ENCODE results near the gene DOK7.

The DOK7 gene

DNA sequence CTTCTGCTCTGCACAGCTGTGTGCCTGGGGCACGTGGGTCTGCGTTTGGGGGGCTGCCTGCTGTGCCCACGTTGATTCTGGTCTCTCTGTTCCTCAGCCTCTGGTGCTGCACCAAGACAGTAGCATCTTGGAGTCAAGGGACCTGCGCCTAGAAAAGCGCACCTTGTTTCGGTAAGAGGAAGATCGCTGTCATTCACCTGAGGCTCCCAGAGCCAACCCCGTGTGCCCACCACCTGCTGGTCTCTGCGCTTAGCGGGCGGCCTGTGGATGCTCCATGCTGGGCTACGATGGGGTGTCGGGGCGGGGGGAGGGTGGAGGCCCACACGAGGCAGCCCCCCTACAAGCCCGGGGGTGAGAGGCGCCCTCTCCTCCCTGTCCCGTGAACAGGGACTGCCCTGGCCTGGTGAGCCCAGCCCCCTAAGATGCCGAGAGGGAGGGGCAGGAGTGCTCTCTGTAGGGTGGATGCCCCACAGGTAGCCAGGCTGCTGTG lies 40.3 kb upstream of the DOK7 start:
- no peak overlapping the region for H3K4me3 Mint-ChIP-seq
- no peaks in the 10 kb centered on the region for H3K36me3 Mint-ChIP-seq (ENCODE audit: low read depth)
- H3K27me3 Mint-ChIP-seq, result no peaks in the 10 kb centered on the region

DNA sequence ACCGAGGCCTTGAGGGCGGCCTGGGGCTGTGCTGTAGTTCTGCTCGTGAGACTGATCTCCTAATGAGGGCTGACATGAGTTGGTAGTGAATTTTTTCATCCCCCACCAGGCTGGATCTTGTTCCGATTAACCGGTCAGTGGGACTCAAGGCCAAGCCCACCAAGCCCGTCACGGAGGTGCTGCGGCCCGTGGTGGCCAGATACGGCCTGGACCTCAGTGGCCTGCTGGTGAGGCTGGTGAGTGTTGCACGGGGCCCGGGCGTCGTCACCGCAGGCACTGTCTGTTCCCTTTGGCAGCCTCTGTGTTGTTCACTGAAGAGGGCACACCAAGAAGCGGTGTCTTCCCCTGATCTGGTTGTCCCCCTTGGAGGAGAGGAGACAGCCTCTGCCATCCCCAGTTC lies 39.7 kb upstream of the DOK7 start:
- H3K4me3 Mint-ChIP-seq, result no peak overlapping the region
- H3K36me3 Mint-ChIP-seq (ENCODE audit: low read depth), result no peaks in the 10 kb centered on the region
- no peak overlapping the region for H3K27ac Mint-ChIP-seq

More for the DNA sequence above, 40.3 kb upstream of the DOK7 start:
- Mint-ChIP-seq H3K9me3 (no peaks in the 10 kb centered on the region), H3K4me1 (ENCODE audit: low read depth) (no peaks in the 10 kb centered on the region), H3K27ac (no peak overlapping the region)

DNA sequence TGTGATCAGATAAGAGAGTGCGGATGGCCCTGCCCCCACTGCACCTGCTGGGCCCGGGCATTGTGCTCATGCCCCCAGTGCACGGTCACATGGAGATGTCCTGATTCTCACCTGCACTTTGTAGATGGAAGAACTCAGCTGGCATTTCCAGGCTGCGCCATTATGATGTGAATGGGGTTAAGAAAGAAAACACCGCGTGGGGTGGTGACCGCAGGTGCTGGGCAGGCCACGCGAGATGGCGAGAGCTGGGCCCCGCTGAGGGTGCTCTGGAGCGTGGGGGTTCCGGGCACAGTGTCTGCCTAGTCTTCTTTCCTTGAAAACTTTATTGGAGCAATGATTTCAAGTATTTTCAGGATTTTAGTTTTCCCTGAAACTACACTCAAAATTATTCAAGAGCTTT lies 39.2 kb upstream of the DOK7 start:
- Mint-ChIP-seq H3K4me3 (no peak overlapping the region), H3K27ac (no peak overlapping the region), H3K36me3 (ENCODE audit: low read depth) (no peaks in the 10 kb centered on the region), H3K4me1 (ENCODE audit: low read depth) (no peaks in the 10 kb centered on the region), H3K9me3 (no peaks in the 10 kb centered on the region), H3K27me3 (no peaks in the 10 kb centered on the region)

More for the DNA sequence above, 39.7 kb upstream of the DOK7 start:
- H3K27me3 Mint-ChIP-seq, result no peaks in the 10 kb centered on the region
- H3K9me3 Mint-ChIP-seq, result no peaks in the 10 kb centered on the region
- H3K4me1 Mint-ChIP-seq (ENCODE audit: low read depth), result no peaks in the 10 kb centered on the region

DNA sequence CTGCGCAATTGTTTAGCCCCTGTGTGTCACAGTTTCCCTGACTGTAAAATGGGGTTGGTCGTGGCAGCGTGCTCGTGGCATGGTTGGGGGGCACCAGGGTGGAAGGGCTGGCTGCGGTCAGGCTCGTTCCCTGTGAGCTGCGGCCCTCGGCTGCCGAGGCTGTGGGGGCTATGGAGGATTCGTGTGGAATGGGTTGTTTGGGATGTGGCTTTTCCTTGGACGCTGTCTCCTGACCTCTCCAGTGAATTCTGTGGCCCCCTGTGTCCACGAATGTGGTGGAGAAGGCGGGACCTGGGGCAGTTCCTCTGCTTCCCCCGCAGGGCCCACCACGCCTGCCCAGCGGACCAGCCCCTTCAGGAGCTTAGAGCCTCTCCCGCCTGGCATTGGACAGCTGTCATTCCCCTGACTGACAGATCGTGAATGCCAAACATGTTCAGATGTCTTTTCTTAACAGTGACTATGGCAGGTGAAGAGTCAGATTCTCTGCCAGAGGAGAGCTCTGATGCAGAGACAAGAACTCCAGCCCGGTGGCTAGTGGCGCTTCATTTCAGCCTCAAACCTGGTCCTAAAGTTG lies 38.5 kb upstream of the DOK7 start:
- Mint-ChIP-seq H3K27me3 (no peaks in the 10 kb centered on the region), H3K9me3 (no peaks in the 10 kb centered on the region), H3K4me3 (no peak overlapping the region), H3K27ac (no peak overlapping the region), H3K4me1 (ENCODE audit: low read depth) (no peaks in the 10 kb centered on the region), H3K36me3 (ENCODE audit: low read depth) (no peaks in the 10 kb centered on the region)

DNA sequence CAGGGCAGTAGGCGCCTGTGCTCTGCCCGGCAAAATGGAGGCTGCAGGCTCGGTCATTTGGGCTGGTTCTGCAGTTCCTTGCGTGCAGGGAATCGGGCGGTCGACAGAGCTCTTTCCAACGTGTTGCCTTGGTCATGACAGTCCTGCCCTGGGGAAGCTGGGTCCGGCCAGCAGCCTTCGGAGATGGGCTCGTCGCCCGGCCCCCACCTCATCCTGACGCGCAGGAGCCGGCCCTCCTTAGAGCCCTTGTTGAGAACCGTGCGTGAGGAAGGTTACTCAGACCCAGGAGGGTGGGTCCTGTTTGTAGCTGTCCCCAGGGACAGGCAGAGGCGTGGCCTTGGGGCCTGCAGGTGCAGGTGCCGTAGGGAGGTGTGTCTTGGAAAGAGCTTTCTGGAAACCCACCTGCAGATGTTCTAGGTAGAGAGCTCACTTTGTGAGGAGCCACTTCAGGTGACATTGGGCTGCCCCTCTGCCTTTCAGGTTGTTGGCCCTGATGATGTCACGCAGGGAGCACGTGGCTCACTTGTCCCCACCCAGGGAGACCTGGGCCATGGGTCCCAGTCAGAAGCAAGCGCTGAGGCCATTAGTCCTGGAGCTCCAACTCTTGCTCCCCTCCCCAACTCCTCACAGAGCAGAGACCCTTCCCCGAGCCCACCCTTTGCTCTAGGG lies 36.5 kb upstream of the DOK7 start:
- no peaks in the 10 kb centered on the region for H3K9me3 Mint-ChIP-seq
- H3K4me1 Mint-ChIP-seq (ENCODE audit: low read depth), result no peaks in the 10 kb centered on the region
- H3K4me3 Mint-ChIP-seq, result no peak overlapping the region
- no peak overlapping the region for H3K27ac Mint-ChIP-seq
- no peaks in the 10 kb centered on the region for H3K27me3 Mint-ChIP-seq
- H3K36me3 Mint-ChIP-seq (ENCODE audit: low read depth), result no peaks in the 10 kb centered on the region

DNA sequence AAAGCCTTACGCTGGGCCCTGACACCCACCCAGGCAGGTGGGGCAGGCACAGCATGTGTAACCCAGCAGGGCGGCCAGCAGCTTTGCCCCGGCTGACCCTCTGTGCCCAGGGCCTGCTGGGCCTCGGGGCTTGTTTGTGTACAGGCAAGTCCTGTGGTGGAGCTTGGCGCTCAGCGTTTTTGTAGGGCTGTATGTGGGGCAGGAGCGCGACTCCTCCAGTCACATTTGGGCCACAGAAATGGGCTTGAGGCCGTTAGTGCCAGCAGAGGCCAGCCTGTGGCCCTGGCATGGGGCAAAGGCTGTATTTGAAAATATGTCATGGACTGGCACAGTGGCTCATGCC lies 36.0 kb upstream of the DOK7 start:
- H3K27me3 Mint-ChIP-seq, result no peaks in the 10 kb centered on the region
- no peaks in the 10 kb centered on the region for H3K4me1 Mint-ChIP-seq (ENCODE audit: low read depth)
- H3K9me3 Mint-ChIP-seq, result no peaks in the 10 kb centered on the region
- no peak overlapping the region for H3K4me3 Mint-ChIP-seq
- H3K27ac Mint-ChIP-seq, result no peak overlapping the region
- H3K36me3 Mint-ChIP-seq (ENCODE audit: low read depth), result no peaks in the 10 kb centered on the region

DNA sequence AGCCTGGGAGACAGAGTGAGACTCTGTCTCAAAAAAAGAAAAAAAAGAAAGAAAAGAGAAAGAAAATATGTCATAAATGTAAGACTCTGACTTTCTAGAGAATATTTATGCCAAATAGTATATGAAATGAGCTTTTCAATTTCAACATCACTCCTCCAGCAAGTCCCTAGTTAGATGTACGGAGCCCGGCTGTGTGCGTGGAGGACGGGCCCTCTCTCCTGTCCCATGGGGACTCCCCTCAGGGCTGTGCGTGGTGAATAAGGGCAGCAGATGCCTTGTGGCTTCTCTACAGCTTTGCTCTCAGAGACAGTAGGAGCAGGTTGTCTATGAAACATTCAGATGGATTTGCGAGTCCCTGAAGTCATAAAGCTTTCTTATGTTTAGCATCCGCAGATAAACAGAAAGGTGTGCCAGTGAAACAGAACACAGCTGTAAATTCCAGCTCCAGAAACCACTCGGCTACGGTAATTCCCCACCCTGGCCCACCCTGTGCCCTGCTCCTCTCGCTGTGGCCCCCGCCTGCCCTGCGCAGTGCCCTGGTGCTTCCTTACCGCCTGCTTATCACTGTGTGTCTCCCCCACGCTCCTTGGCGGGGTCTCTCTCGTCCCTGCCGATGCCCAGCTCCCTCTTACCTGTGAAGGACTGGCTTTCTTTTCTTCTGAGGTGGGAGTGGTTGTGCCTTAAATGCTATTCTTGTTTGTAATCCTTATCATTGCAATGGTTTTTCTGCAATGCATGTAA lies 35.2 kb upstream of the DOK7 start:
- no peak overlapping the region for H3K27ac Mint-ChIP-seq
- no peaks in the 10 kb centered on the region for H3K4me1 Mint-ChIP-seq (ENCODE audit: low read depth)
- no peaks in the 10 kb centered on the region for H3K9me3 Mint-ChIP-seq
- H3K27me3 Mint-ChIP-seq, result no peaks in the 10 kb centered on the region
- H3K4me3 Mint-ChIP-seq, result no peak overlapping the region
- H3K36me3 Mint-ChIP-seq (ENCODE audit: low read depth), result no peaks in the 10 kb centered on the region

DNA sequence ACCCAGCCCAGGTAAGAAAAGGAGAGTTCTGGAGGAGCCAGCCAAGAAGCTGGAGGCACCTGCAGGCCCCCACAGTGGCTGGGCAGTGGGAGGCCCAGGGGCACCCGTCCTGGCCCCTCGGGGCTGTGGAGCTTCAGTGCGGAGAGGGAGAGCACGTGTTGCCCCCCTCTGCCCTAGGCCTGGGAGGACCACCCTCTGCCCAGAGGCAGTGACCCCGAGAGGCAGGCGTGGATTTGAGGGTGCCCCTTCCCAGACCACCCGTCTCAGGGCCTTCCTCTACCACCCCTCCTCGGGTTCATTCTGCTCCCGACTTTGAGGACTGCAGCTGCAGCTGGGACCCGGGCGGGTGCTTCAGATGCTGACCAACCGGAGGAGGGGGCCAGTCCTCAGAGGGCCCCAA lies 33.5 kb upstream of the DOK7 start:
- H3K4me1 Mint-ChIP-seq (ENCODE audit: low read depth), result no peaks in the 10 kb centered on the region
- no peaks in the 10 kb centered on the region for H3K27me3 Mint-ChIP-seq
- no peaks in the 10 kb centered on the region for H3K9me3 Mint-ChIP-seq
- no peak overlapping the region for H3K4me3 Mint-ChIP-seq
- H3K27ac Mint-ChIP-seq, result no peak overlapping the region
- no peaks in the 10 kb centered on the region for H3K36me3 Mint-ChIP-seq (ENCODE audit: low read depth)

DNA sequence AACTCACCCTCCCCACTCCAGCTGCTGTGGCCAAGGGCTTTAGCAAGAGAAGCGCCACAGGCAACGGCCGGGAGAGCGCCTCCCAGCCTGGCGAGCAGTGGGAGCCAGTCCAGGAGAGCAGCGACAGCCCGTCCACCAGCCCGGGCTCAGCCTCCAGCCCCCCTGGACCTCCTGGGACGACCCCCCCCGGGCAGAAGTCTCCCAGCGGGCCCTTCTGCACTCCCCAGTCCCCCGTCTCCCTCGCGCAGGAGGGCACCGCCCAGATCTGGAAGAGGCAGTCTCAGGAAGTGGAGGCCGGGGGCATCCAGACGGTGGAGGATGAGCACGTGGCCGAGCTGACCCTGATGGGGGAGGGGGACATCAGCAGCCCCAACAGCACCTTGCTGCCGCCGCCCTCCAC lies 32.6 kb upstream of the DOK7 start:
- Mint-ChIP-seq H3K4me1 (ENCODE audit: low read depth) (no peaks in the 10 kb centered on the region), H3K27me3 (no peaks in the 10 kb centered on the region), H3K27ac (no peak overlapping the region), H3K36me3 (ENCODE audit: low read depth) (no peaks in the 10 kb centered on the region), H3K4me3 (no peak overlapping the region), H3K9me3 (no peaks in the 10 kb centered on the region)

DNA sequence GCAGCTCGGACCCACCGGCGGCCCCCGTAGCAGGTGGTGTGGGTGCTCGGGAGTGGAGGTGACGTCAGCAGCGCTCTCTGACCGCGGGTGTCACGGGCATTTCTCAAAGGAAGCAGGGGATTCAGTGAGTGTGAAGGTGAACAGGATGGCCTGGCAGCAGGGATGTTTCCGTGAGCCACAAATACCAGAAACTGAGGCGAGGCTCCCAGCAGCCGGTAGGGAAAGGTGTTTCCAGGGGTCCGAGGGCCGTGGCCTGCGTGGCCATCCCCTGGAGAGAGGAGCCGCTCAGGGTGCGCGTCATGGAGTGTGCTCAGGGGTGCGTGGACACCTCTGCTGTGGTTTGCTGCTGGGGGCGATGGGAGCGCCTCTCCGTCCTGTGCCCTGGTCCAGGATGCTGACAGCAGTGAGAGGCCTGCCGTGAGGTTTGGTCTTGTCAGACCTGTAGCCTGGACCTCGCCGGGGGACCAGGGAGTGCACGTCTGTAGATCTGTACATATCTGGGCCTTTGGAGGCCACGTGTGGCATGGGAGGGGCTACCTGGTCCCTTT lies 31.6 kb upstream of the DOK7 start:
- Mint-ChIP-seq H3K36me3 (ENCODE audit: low read depth) (no peaks in the 10 kb centered on the region), H3K4me3 (no peak overlapping the region), H3K9me3 (no peaks in the 10 kb centered on the region), H3K27ac (no peak overlapping the region), H3K4me1 (ENCODE audit: low read depth) (no peaks in the 10 kb centered on the region), H3K27me3 (no peaks in the 10 kb centered on the region)

DNA sequence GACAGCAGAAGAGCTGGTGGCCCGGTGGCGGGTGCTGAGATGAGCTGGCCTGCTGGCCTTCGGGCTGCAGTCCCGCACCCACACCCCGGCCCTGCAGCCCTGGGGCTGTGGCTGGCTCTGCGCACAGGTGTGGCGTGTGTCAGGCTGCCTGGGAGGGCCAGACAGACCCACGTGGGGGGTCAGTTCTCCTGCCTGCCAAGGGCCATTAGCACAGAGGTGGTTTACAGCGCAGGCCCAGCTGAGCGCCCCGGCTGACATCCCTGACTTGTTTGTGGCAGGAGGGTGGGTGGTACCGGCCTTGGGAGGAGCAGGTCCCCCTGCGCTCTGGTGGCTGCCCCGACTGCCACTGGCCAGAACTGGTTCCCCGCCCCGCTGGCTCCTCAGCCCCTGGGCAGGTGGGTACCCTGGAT lies 30.7 kb upstream of the DOK7 start:
- H3K4me3 Mint-ChIP-seq, result no peak overlapping the region
- no peaks in the 10 kb centered on the region for H3K4me1 Mint-ChIP-seq (ENCODE audit: low read depth)
- H3K9me3 Mint-ChIP-seq, result no peaks in the 10 kb centered on the region
- no peaks in the 10 kb centered on the region for H3K36me3 Mint-ChIP-seq (ENCODE audit: low read depth)
- no peaks in the 10 kb centered on the region for H3K27me3 Mint-ChIP-seq
- H3K27ac Mint-ChIP-seq, result no peak overlapping the region

DNA sequence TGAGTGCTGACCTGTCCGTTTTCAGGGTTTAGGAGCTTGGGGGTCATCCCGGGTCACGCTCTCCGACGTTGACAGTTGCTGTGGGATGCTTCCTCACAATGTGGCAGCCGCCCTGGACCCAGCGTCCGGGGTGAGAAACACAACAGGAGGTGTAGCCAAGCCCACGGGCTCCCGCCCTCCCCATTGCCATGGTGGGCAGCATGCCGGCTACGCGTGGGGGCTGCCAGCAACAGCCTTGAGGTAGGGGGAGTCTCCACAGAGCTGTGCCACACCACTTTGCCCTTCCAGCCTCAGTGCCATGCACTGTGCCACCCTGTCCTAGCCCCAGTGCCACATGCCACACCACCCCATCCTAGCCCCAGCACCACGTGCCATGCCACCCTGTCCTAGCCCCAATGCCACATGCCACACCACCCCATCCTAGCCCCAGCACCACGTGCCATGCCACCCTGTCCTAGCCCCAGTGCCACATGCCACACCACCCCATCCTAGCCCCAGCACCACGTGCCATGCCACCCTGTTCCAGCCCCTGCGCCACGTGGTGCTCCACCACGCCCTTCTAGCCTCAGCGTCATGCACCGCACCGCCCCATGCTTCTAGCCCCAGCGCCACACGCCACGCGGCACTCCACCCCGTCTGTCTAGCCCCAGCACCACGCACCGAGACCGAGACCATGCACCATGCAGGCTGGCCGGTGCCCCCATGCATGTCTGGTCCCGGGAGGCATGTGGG lies 29.8 kb upstream of the DOK7 start:
- Mint-ChIP-seq H3K4me1 (ENCODE audit: low read depth) (no peaks in the 10 kb centered on the region), H3K4me3 (no peak overlapping the region), H3K9me3 (no peaks in the 10 kb centered on the region), H3K36me3 (ENCODE audit: low read depth) (no peaks in the 10 kb centered on the region), H3K27ac (no peak overlapping the region), H3K27me3 (no peaks in the 10 kb centered on the region)

DNA sequence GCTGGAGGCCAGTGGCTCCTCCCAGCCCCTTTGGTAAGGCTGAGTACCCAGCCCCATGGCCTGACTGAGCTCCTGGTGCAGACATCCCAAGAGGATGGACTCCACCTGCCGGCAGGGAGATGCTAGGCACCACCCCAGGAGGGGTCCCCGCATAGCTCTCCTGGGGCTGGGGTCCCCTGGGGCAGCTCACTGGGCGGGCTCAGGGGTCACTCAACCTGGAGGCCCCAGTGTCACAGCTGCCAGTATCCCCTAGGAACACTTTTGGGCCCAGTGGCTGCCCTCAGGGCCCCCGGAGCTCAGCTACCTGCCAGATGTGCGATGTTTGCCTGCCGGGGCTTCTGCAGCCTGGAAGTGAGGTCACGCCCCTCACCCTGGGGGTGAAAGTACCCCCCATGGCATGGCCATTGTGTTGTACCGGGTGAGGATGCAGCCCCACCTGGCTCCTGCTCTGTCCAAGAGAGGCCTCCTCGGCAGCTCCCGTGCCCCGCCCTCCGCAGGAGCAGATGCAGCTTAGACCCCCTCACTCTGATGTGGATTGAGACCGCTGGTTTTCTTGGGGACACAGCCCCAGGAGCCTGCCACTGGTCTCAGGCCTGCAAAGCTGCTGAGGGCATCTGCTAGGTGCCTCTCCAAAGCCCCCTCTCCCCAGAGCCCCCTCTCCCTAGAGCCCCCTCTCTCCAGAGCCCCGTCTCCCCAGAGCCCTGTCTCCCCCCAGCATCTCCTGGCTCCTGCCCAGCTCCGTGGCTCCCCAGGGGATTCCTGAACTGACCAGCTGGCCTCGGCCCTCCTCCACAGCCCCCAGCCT lies 28.0 kb upstream of the DOK7 start:
- Mint-ChIP-seq H3K9me3 (no peaks in the 10 kb centered on the region), H3K4me1 (ENCODE audit: low read depth) (no peaks in the 10 kb centered on the region), H3K36me3 (ENCODE audit: low read depth) (no peaks in the 10 kb centered on the region), H3K4me3 (no peak overlapping the region), H3K27ac (no peak overlapping the region), H3K27me3 (no peaks in the 10 kb centered on the region)

DNA sequence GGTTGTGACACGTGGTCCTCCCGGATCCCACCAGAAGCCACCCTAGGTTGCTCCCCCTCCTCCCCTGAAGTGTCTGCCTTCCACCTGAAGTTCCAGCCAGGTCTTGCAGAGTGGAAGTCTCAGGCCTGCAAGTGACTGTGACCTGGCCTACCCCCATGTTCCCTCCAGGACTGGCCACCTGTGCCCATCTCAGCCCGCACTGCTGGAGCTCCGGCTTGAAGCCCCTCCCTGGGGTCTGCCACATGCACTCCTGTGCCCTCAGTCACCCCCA lies 27.5 kb upstream of the DOK7 start:
- H3K9me3 Mint-ChIP-seq, result no peaks in the 10 kb centered on the region
- H3K27ac Mint-ChIP-seq, result no peak overlapping the region
- H3K27me3 Mint-ChIP-seq, result no peaks in the 10 kb centered on the region
- H3K4me3 Mint-ChIP-seq, result no peak overlapping the region
- no peaks in the 10 kb centered on the region for H3K36me3 Mint-ChIP-seq (ENCODE audit: low read depth)
- H3K4me1 Mint-ChIP-seq (ENCODE audit: low read depth), result no peaks in the 10 kb centered on the region
